ENCODE measurements around the gene TMBIM6.
"Not testable (repeated sequence)": the region's sequence is repeated elsewhere in the genome, so short reads cannot be mapped to it uniquely, and the experiment has no call there.

Gene TMBIM6

DNA sequence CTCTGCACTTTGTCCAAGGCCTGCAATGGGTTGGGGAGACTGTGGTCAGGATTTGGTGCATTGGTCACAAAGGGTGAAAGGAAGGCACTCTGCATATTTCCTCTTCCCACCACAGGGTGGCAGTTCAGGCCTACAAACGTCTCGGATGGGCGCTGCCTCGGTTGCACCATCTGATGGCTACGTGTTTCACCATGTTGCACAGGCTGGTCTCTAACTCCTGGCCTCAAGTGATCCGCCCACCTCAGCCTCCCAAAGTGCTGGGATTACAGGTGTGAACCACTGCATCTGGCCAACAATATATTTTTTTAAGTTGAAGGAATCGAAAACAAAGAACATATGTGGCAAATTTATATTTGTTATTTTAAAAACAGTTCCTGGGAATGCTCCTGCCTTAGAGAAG, 35.1 kb downstream of the TMBIM6 start:
- Histone ChIP-seq H3K4me3 (ENCODE audit: low read depth in 1 of 2, low read length in 2 of 2) (no peak overlapping the region), H3K27me3 (ENCODE audit: control insufficient read depth in 1 of 2, insufficient read depth in 2 of 2, low read length in 2 of 2) (peaks cover 0 to 4% of the 10 kb centered on the region in 2 donors), H3K9ac (ENCODE audit: low read depth in 1 of 2, low read length in 2 of 2) (no peak overlapping the region), H3K27ac (ENCODE audit: low read depth, low read length) (no peak overlapping the region), H3K9me3 (ENCODE audit: control insufficient read depth in 1 of 2, low read length in 2 of 2) (no peaks in the 10 kb centered on the region), H3K36me3 (ENCODE audit: control insufficient read depth in 1 of 2, insufficient read depth in 2 of 2, low read length in 2 of 2) (no peaks in the 10 kb centered on the region), H3K4me1 (ENCODE audit: control insufficient read depth in 1 of 2, insufficient read depth in 2 of 2, low read length in 2 of 2) (peaks cover 0 to 5% of the 10 kb centered on the region in 2 donors)

DNA sequence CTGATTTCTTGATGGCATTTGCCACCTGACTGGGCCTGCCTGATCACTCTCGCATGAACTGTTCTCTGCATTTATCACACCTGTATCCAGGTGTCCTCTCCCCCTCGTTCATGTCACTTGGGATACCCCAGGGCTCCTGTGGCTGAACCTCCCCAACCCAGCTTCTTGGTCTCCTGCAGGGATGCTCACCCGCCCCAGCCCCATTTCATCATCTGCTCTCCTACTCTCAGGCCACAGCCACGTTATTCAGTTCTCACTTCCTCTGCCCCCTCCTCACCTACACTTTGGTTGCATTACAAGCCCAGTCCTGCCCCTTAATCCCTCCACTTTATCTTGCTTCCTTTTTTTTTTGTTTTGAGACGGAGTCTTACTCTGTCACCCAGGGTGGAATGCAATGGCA, 35.5 kb downstream of the TMBIM6 start:
- Histone ChIP-seq H3K27me3 (ENCODE audit: control insufficient read depth in 1 of 2, insufficient read depth in 2 of 2, low read length in 2 of 2) (peaks cover 0 to 4% of the 10 kb centered on the region in 2 donors), H3K9ac (ENCODE audit: low read depth in 1 of 2, low read length in 2 of 2) (no peak overlapping the region), H3K9me3 (ENCODE audit: control insufficient read depth in 1 of 2, low read length in 2 of 2) (no peaks in the 10 kb centered on the region), H3K36me3 (ENCODE audit: control insufficient read depth in 1 of 2, insufficient read depth in 2 of 2, low read length in 2 of 2) (no peaks in the 10 kb centered on the region), H3K27ac (ENCODE audit: low read depth, low read length) (no peak overlapping the region), H3K4me3 (ENCODE audit: low read depth in 1 of 2, low read length in 2 of 2) (no peak overlapping the region), H3K4me1 (ENCODE audit: control insufficient read depth in 1 of 2, insufficient read depth in 2 of 2, low read length in 2 of 2) (peaks cover 0 to 5% of the 10 kb centered on the region in 2 donors)

DNA sequence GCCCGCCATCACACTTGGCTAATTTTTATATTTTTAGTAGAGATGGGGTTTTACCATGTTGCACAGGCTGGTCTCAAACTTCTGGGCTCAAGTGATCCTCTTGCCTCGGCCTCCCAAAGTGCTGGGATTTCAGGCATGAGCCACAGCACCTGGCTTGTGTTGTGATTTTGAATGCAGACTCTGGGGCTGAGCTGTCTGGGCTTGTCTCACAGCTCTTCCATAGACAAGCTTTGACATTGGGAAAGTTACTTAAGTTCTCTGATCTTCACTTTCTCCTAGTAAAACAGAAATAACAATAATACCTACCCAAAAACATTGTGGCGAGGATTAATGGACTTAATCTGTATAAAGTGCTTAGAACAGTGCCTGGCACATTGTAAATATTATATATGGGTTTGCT, 36.0 kb downstream of the TMBIM6 start:
- Histone ChIP-seq H3K36me3 (ENCODE audit: control insufficient read depth in 1 of 2, insufficient read depth in 2 of 2, low read length in 2 of 2) (no peaks in the 10 kb centered on the region), H3K4me3 (ENCODE audit: low read depth in 1 of 2, low read length in 2 of 2) (no peak overlapping the region), H3K9ac (ENCODE audit: low read depth in 1 of 2, low read length in 2 of 2) (no peak overlapping the region), H3K9me3 (ENCODE audit: control insufficient read depth in 1 of 2, low read length in 2 of 2) (no peaks in the 10 kb centered on the region), H3K4me1 (ENCODE audit: control insufficient read depth in 1 of 2, insufficient read depth in 2 of 2, low read length in 2 of 2) (peaks cover 0 to 5% of the 10 kb centered on the region in 2 donors), H3K27me3 (ENCODE audit: control insufficient read depth in 1 of 2, insufficient read depth in 2 of 2, low read length in 2 of 2) (peaks cover 0 to 4% of the 10 kb centered on the region in 2 donors), H3K27ac (ENCODE audit: low read depth, low read length) (no peak overlapping the region)

GRCh38 chr12:49777800-49778748, 36.7 kb downstream of the TMBIM6 start:
- Histone ChIP-seq H3K4me1 (ENCODE audit: control insufficient read depth in 1 of 2, insufficient read depth in 2 of 2, low read length in 2 of 2) (peaks cover 0 to 5% of the 10 kb centered on the region in 2 donors), H3K4me3 (ENCODE audit: low read depth in 1 of 2, low read length in 2 of 2) (no peak overlapping the region), H3K9ac (ENCODE audit: low read depth in 1 of 2, low read length in 2 of 2) (no peak overlapping the region), H3K9me3 (ENCODE audit: control insufficient read depth in 1 of 2, low read length in 2 of 2) (no peaks in the 10 kb centered on the region), H3K27ac (ENCODE audit: low read depth, low read length) (no peak overlapping the region), H3K27me3 (ENCODE audit: control insufficient read depth in 1 of 2, insufficient read depth in 2 of 2, low read length in 2 of 2) (peaks cover 0 to 4% of the 10 kb centered on the region in 2 donors), H3K36me3 (ENCODE audit: control insufficient read depth in 1 of 2, insufficient read depth in 2 of 2, low read length in 2 of 2) (no peaks in the 10 kb centered on the region)

DNA sequence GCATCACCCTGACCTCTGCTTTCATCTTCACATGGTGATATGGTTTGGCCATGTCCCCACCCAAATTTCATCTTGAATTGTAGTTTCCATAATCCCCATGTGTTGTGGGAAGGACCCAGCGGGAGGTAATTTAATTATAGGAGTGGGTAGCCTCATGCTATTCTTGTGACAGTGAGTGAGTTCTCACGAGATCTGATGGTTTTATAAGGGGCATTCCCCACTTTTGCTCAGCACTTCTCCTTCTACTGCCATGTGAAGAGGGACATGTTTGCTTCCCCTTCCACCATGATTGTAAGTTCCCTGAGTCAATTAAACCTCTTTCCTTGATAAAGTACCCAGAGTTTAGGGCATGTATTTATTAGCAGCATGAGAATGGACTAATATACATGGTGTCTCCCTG, 38.2 kb downstream of the TMBIM6 start:
- Histone ChIP-seq H3K4me3 (ENCODE audit: low read depth in 1 of 2, low read length in 2 of 2) (no peak overlapping the region), H3K27me3 (ENCODE audit: control insufficient read depth in 1 of 2, insufficient read depth in 2 of 2, low read length in 2 of 2) (peaks cover 0 to 4% of the 10 kb centered on the region in 2 donors), H3K4me1 (ENCODE audit: control insufficient read depth in 1 of 2, insufficient read depth in 2 of 2, low read length in 2 of 2) (peaks cover 0 to 5% of the 10 kb centered on the region in 2 donors), H3K9ac (ENCODE audit: low read depth in 1 of 2, low read length in 2 of 2) (no peak overlapping the region), H3K36me3 (ENCODE audit: control insufficient read depth in 1 of 2, insufficient read depth in 2 of 2, low read length in 2 of 2) (no peaks in the 10 kb centered on the region), H3K27ac (ENCODE audit: low read depth, low read length) (no peak overlapping the region), H3K9me3 (ENCODE audit: control insufficient read depth in 1 of 2, low read length in 2 of 2) (no peaks in the 10 kb centered on the region)

GRCh38 chr12:49780914-49781313, 39.6 kb downstream of the TMBIM6 start:
- not testable (repeated sequence) for H3K36me3 ChIP-seq (ENCODE audit: control insufficient read depth in 1 of 2, insufficient read depth in 2 of 2, low read length in 2 of 2); H3K4me1 ChIP-seq (ENCODE audit: control insufficient read depth in 1 of 2, insufficient read depth in 2 of 2, low read length in 2 of 2); H3K9me3 ChIP-seq (ENCODE audit: control insufficient read depth in 1 of 2, low read length in 2 of 2); H3K4me3 ChIP-seq (ENCODE audit: low read depth in 1 of 2, low read length in 2 of 2); H3K27me3 ChIP-seq (ENCODE audit: control insufficient read depth in 1 of 2, insufficient read depth in 2 of 2, low read length in 2 of 2); H3K27ac ChIP-seq (ENCODE audit: low read depth, low read length); H3K9ac ChIP-seq (ENCODE audit: low read depth in 1 of 2, low read length in 2 of 2)

GRCh38 chr12:49783917-49784676, 42.7 kb downstream of the TMBIM6 start:
- H3K9me3 ChIP-seq (ENCODE audit: control insufficient read depth in 1 of 2, low read length in 2 of 2), result no peaks in the 10 kb centered on the region
- no peak overlapping the region for H3K4me3 ChIP-seq (ENCODE audit: low read depth in 1 of 2, low read length in 2 of 2)
- no peaks in the 10 kb centered on the region for H3K4me1 ChIP-seq (ENCODE audit: control insufficient read depth in 1 of 2, insufficient read depth in 2 of 2, low read length in 2 of 2)
- H3K9ac ChIP-seq (ENCODE audit: low read depth in 1 of 2, low read length in 2 of 2), result no peak overlapping the region
- no peaks in the 10 kb centered on the region for H3K36me3 ChIP-seq (ENCODE audit: control insufficient read depth in 1 of 2, insufficient read depth in 2 of 2, low read length in 2 of 2)
- no peak overlapping the region for H3K27ac ChIP-seq (ENCODE audit: low read depth, low read length)
- peaks cover 0 to 4% of the 10 kb centered on the region in 2 donors for H3K27me3 ChIP-seq (ENCODE audit: control insufficient read depth in 1 of 2, insufficient read depth in 2 of 2, low read length in 2 of 2)

GRCh38 chr12:49784756-49785409, 43.5 kb downstream of the TMBIM6 start:
- no peak overlapping the region for H3K4me3 ChIP-seq (ENCODE audit: low read depth in 1 of 2, low read length in 2 of 2)
- no peak overlapping the region for H3K27ac ChIP-seq (ENCODE audit: low read depth, low read length)
- H3K36me3 ChIP-seq (ENCODE audit: control insufficient read depth in 1 of 2, insufficient read depth in 2 of 2, low read length in 2 of 2), result no peaks in the 10 kb centered on the region
- no peaks in the 10 kb centered on the region for H3K4me1 ChIP-seq (ENCODE audit: control insufficient read depth in 1 of 2, insufficient read depth in 2 of 2, low read length in 2 of 2)
- H3K9ac ChIP-seq (ENCODE audit: low read depth in 1 of 2, low read length in 2 of 2), result no peak overlapping the region
- no peaks in the 10 kb centered on the region for H3K9me3 ChIP-seq (ENCODE audit: control insufficient read depth in 1 of 2, low read length in 2 of 2)
- peaks cover 0 to 4% of the 10 kb centered on the region in 2 donors for H3K27me3 ChIP-seq (ENCODE audit: control insufficient read depth in 1 of 2, insufficient read depth in 2 of 2, low read length in 2 of 2)

- no peak overlapping the region for H3K4me3 ChIP-seq (ENCODE audit: low read depth in 1 of 2, low read length in 2 of 2)
- H3K27me3 ChIP-seq (ENCODE audit: control insufficient read depth in 1 of 2, insufficient read depth in 2 of 2, low read length in 2 of 2), result no peaks in the 10 kb centered on the region
- no peak overlapping the region for H3K9ac ChIP-seq (ENCODE audit: low read depth in 1 of 2, low read length in 2 of 2)
- H3K27ac ChIP-seq (ENCODE audit: low read depth, low read length), result no peak overlapping the region
- peaks cover 0 to 2% of the 10 kb centered on the region in 2 donors for H3K36me3 ChIP-seq (ENCODE audit: control insufficient read depth in 1 of 2, insufficient read depth in 2 of 2, low read length in 2 of 2)
- no peaks in the 10 kb centered on the region for H3K9me3 ChIP-seq (ENCODE audit: control insufficient read depth in 1 of 2, low read length in 2 of 2)
- no peaks in the 10 kb centered on the region for H3K4me1 ChIP-seq (ENCODE audit: control insufficient read depth in 1 of 2, insufficient read depth in 2 of 2, low read length in 2 of 2)
These were observed 46.3 kb downstream of the TMBIM6 start for GRCh38 chr12:49787672-49788071.

- Histone ChIP-seq H3K27ac (ENCODE audit: low read depth, low read length) (no peak overlapping the region), H3K4me1 (ENCODE audit: control insufficient read depth in 1 of 2, insufficient read depth in 2 of 2, low read length in 2 of 2) (no peaks in the 10 kb centered on the region), H3K9me3 (ENCODE audit: control insufficient read depth in 1 of 2, low read length in 2 of 2) (no peaks in the 10 kb centered on the region), H3K4me3 (ENCODE audit: low read depth in 1 of 2, low read length in 2 of 2) (no peak overlapping the region), H3K36me3 (ENCODE audit: control insufficient read depth in 1 of 2, insufficient read depth in 2 of 2, low read length in 2 of 2) (peaks cover 2 to 3% of the 10 kb centered on the region in 2 donors), H3K27me3 (ENCODE audit: control insufficient read depth in 1 of 2, insufficient read depth in 2 of 2, low read length in 2 of 2) (no peaks in the 10 kb centered on the region), H3K9ac (ENCODE audit: low read depth in 1 of 2, low read length in 2 of 2) (no peak overlapping the region)
These were observed 48.6 kb downstream of the TMBIM6 start for GRCh38 chr12:49789992-49790391.
